Spleen (tissue), 11 donors: ENCODE data around the gene ZNF26. TPM values are rescaled to one million over a fixed set of nuclear protein-coding genes. Genes with fewer than 3 reads are reported as not detected.

Source experiments
- DNase-seq: peaks from one replicate; pipeline ENCODE4 v3.0.0-alpha.2; 2020
- H3K27ac ChIP-seq, 8 donors: fragments of 200-600 bp; sonication (generic) in 7 of 8; 1 replicate in 4 of 8; 2 replicates in 4 of 8; pipeline versions ENCODE4 v1.5.0 to v1.8.0; 2016 to 2021; ENCODE audit warnings: inconsistent platforms in 4 of 8, mild to moderate bottlenecking in 4 of 8, moderate library complexity in 1 of 8
- H3K27me3 ChIP-seq, 7 donors: fragments of 200-600 bp; sonication (generic) in 6 of 7; replicated peaks in 1 of 7; 1 replicate in 4 of 7; 2 replicates in 3 of 7; pipeline versions ENCODE4 v1.5.0 to v1.8.0; 2016 to 2021; ENCODE audit warnings: inconsistent platforms in 3 of 7, mild to moderate bottlenecking in 1 of 7
- H3K36me3 ChIP-seq, 6 donors: fragments of 200-600 bp; sonication (generic) in 5 of 6; 1 replicate in 4 of 6; 2 replicates in 2 of 6; pipeline versions ENCODE4 v1.5.0 to v1.8.0; 2016 to 2021; ENCODE audit warnings: inconsistent platforms in 2 of 6
- H3K4me1 ChIP-seq, 6 donors: fragments of 200-600 bp; sonication (generic) in 5 of 6; 1 replicate in 3 of 6; 2 replicates in 3 of 6; pipeline versions ENCODE4 v1.5.0 to v1.8.0; 2016 to 2021; ENCODE audit warnings: inconsistent platforms in 3 of 6
- H3K4me3 ChIP-seq, 8 donors: fragments of 200-600 bp; sonication (generic) in 7 of 8; 1 replicate in 4 of 8; 2 replicates in 4 of 8; pipeline versions ENCODE4 v1.5.0 to v1.8.0; 2016 to 2021; ENCODE audit warnings: inconsistent platforms in 4 of 8, mild to moderate bottlenecking in 4 of 8, moderate library complexity in 2 of 8
- H3K9me3 ChIP-seq, 8 donors: fragments of 200-600 bp; sonication (generic) in 7 of 8; 1 replicate in 4 of 8; 2 replicates in 4 of 8; pipeline versions ENCODE4 v1.5.0 to v1.8.0; 2016 to 2021; ENCODE audit warnings: inconsistent platforms in 4 of 8
- POLR2A ChIP-seq, 3 donors: fragments of 450-650 bp; IDR thresholded peaks; one replicate each; pipeline ENCODE4 v1.5.1; 2017; ENCODE audit warnings: antibody characterized with exemption in 3 of 3, mild to moderate bottlenecking in 1 of 3
- POLR2AphosphoS5 ChIP-seq, 3 donors: sonication (generic); formaldehyde crosslinking; IDR thresholded peaks; one replicate each; pipeline ENCODE4 v1.5.1; 2017; ENCODE audit warnings: antibody characterized with exemption in 3 of 3
- WGBS, 5 donors: extraction: QIAGEN DNeasy Blood & Tissue Kit in 3 of 5; methylation state at CpG; one replicate each; pipeline versions ENCODE4 v1.1.5 to v1.1.7; 2013 to 2018; 5-methylcytosine and 5-hydroxymethylcytosine counted together
- intact Hi-C: fragments of 100-400 bp; cut with DNase I; formaldehyde crosslinking; loops from one replicate; pipeline ENCODE4 v1.15.0; 2023; ENCODE audit warnings: low total_unique reads
- polyA plus RNA-seq, 3 donors: library from polyadenylated mRNA; stranded (reverse); fragments of 200-250 nt; gene quantifications; one replicate each; pipeline ENCODE4 v1.2.1, GENCODE V29; 2013
- total RNA-seq, 7 donors: library from RNA; depleted of rRNA in 3 of 7; stranded (reverse); fragments of >200 nt in 3 of 7; fragmentation: NEBNext Ultra II Directional in 4 of 7; extraction: Animal tissue kit (Norgen Biotek cat#: 25700) in 4 of 7; gene quantifications; one replicate each; pipeline versions ENCODE4 v1.1.0 to v1.2.1, GENCODE V29; 2016 to 2021
- TF ChIP-seq, protein P1 (sequence below), 11 experiments: fragments of 200-600 bp in 7 of 11; fragments of 450-650 bp in 4 of 11; sonication (generic) in 4 of 11; IDR thresholded peaks in 8 of 11; conservative IDR thresholded peaks in 3 of 11; 1 replicate in 7 of 11; 2 replicates in 4 of 11; pipeline versions ENCODE4 v1.4.0 to v1.8.0; 2016 to 2021; ENCODE audit warnings: antibody characterized with exemption in 11 of 11, inconsistent platforms in 4 of 11, mild to moderate bottlenecking in 1 of 11
- donor health status: healthy with polysubstance abuse.
- donor health status: DM: no; HTN: no; CAD: no; lungs with moderate emphysema.
- donor health status: DM: no; HTN: no; CAD: no.
- donor health status: Bipolar disorder and iron deficiency.
- donor health status: healthy.
- donor health status: DM: no; HTN: no; CAD: no.
- donor health status: DM: yes; HTN: yes; CAD: no.

ZNF26 gene
- total and polyA plus RNA-seq, 10 donors, result 4.0 to 28.7 (median 17.9) TPM

DNA sequence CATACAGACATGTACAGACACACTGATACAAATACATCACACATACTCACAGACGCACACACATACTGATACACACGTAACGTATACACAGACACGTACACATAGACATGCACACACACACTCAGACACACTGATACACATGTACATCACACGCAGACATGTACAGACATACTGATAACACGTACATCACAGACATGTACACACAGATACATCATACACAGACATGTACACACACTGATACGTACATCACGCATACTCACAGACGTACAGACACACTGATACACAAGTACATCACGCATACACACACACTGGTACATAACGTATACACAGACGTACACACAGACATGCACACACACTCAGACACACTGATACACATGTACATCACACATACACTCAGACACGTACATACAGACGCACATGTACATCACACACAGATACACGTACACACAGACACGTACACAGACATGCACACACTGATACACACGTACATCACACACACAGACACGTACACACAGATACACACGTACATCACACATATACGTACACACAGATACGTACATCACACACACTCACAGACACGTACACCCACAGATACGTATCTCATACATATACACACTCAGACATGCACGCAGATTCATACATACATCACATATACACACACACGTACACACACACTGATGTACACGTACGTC lies 35.2 kb upstream of the ZNF26 start:
- Histone ChIP-seq H3K4me1 (peaks cover 7 to 14% (median 12%) of the 10 kb centered on the region in 6 donors), H3K9me3 (peaks cover 0 to 81% (median 77%) of the 10 kb centered on the region in 8 donors), H3K36me3 (peaks cover 0 to 53% (median 29%) of the 10 kb centered on the region in 6 donors), H3K27ac (no peak overlapping the region), H3K4me3 (no peak overlapping the region), H3K27me3 (no peaks in the 10 kb centered on the region)
- intact Hi-C loops, result no loop called here
- 94 to 98% (median 97%) methylated on average over 27 of the region's 27 CpGs for WGBS, 5 donors
- TF ChIP-seq POLR2A (IDR thresholded peaks at IDR 0.05) (no peak), POLR2AphosphoS5 (IDR thresholded peaks at IDR 0.05) (no peak)
- TF ChIP-seq, protein P1, sequence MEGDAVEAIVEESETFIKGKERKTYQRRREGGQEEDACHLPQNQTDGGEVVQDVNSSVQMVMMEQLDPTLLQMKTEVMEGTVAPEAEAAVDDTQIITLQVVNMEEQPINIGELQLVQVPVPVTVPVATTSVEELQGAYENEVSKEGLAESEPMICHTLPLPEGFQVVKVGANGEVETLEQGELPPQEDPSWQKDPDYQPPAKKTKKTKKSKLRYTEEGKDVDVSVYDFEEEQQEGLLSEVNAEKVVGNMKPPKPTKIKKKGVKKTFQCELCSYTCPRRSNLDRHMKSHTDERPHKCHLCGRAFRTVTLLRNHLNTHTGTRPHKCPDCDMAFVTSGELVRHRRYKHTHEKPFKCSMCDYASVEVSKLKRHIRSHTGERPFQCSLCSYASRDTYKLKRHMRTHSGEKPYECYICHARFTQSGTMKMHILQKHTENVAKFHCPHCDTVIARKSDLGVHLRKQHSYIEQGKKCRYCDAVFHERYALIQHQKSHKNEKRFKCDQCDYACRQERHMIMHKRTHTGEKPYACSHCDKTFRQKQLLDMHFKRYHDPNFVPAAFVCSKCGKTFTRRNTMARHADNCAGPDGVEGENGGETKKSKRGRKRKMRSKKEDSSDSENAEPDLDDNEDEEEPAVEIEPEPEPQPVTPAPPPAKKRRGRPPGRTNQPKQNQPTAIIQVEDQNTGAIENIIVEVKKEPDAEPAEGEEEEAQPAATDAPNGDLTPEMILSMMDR (IDR thresholded peaks at IDR 0.05 in 8 of 11, conservative IDR thresholded peaks at IDR 0.05 in 3 of 11), result no peak
- no peak for DNase-seq

DNA sequence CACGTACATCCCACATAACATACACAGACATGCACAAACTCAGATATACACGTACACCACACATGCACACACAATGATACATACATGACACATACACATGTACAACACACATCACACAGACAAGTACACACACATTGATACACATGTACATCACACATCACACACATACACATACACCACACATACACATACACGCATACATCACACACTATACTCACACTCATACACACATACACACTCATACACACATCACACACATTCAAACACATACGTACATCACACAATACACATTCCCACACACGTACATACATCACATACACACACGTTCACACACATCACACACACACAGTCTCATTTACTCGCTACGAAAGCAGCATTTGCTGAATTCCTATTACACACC lies 34.5 kb upstream of the ZNF26 start:
- Histone ChIP-seq H3K9me3 (peaks cover 0 to 75% (median 70%) of the 10 kb centered on the region in 8 donors), H3K36me3 (peaks cover 0 to 47% (median 23%) of the 10 kb centered on the region in 6 donors), H3K27me3 (no peaks in the 10 kb centered on the region), H3K4me3 (no peak overlapping the region), H3K27ac (no peak overlapping the region), H3K4me1 (peaks cover 7 to 15% (median 12%) of the 10 kb centered on the region in 6 donors)
- 97 to 100% (median 98%) methylated on average over 8 of the region's 8 CpGs for WGBS, 5 donors
- TF ChIP-seq, protein P1 (IDR thresholded peaks at IDR 0.05 in 8 of 11, conservative IDR thresholded peaks at IDR 0.05 in 3 of 11), result no peak
- intact Hi-C loops, result no loop called here
- DNase-seq, result no peak

GRCh38 chr12:132952371-132953162 lies 33.6 kb upstream of the ZNF26 start:
- TF ChIP-seq, protein P1 (IDR thresholded peaks at IDR 0.05 in 8 of 11, conservative IDR thresholded peaks at IDR 0.05 in 3 of 11), result no peak
- no peak for TF ChIP-seq POLR2A (IDR thresholded peaks at IDR 0.05)
- no peak for TF ChIP-seq POLR2AphosphoS5 (IDR thresholded peaks at IDR 0.05)
- Histone ChIP-seq H3K4me1 (peaks cover 7 to 24% (median 21%) of the 10 kb centered on the region in 6 donors), H3K9me3 (peaks cover 0 to 65% (median 61%) of the 10 kb centered on the region in 8 donors), H3K27me3 (no peaks in the 10 kb centered on the region), H3K4me3 (no peak overlapping the region), H3K27ac (no peak overlapping the region), H3K36me3 (peaks cover 0 to 38% (median 18%) of the 10 kb centered on the region in 6 donors)
- 94 to 98% (median 95%) methylated on average over 18 of the region's 18 CpGs for WGBS, 5 donors
- DNase-seq, result peak; percentile 37
- intact Hi-C loops, result no loop called here

GRCh38 chr12:132953163-132953425 lies 33.1 kb upstream of the ZNF26 start:
- H3K36me3 ChIP-seq, result peaks cover 0 to 32% (median 14%) of the 10 kb centered on the region in 6 donors
- H3K4me3 ChIP-seq, result no peak overlapping the region
- TF ChIP-seq, protein P1 (IDR thresholded peaks at IDR 0.05 in 8 of 11, conservative IDR thresholded peaks at IDR 0.05 in 3 of 11), result no peak
- no peak for TF ChIP-seq POLR2AphosphoS5 (IDR thresholded peaks at IDR 0.05)
- no peak for TF ChIP-seq POLR2A (IDR thresholded peaks at IDR 0.05)
- DNase-seq, result peak; percentile 52
- H3K27me3 ChIP-seq, result no peaks in the 10 kb centered on the region
- H3K27ac ChIP-seq, result no peak overlapping the region
- H3K9me3 ChIP-seq, result peaks cover 0 to 60% (median 56%) of the 10 kb centered on the region in 8 donors
- peaks cover 7 to 29% (median 23%) of the 10 kb centered on the region in 6 donors for H3K4me1 ChIP-seq
- 96 to 100% (median 98%) methylated on average over 2 of the region's 2 CpGs for WGBS, 5 donors
- intact Hi-C loops, result no loop called here
